Mesothelial cell of epicardium (in vitro differentiated cells): ENCODE measurements around the gene PIM2. TPM values are rescaled to one million over a fixed set of nuclear protein-coding genes. Genes with fewer than 3 reads are reported as not detected.

ENCODE experiments used
- DNase-seq, 2 experiments: peaks; one replicate each; pipeline ENCODE4 v3.0.0; 2021; ENCODE audit warnings: low spot score in 2 of 2; ENCODE audit not compliant: unreplicated experiment in 2 of 2
- H3K27ac Mint-ChIP-seq: 2 replicates; pipeline ENCODE4 v1.8.0; 2021; ENCODE audit warnings: mixed read lengths
- H3K27me3 Mint-ChIP-seq: 2 replicates; pipeline ENCODE4 v1.8.0; 2021; ENCODE audit warnings: low read depth, mixed read lengths
- H3K36me3 Mint-ChIP-seq: 2 replicates; pipeline ENCODE4 v1.8.0; 2021; ENCODE audit warnings: mixed read lengths
- H3K4me1 Mint-ChIP-seq: 2 replicates; pipeline ENCODE4 v1.8.0; 2021; ENCODE audit warnings: mixed read lengths
- H3K4me3 Mint-ChIP-seq: 2 replicates; pipeline ENCODE4 v1.8.0; 2021; ENCODE audit warnings: mild to moderate bottlenecking, moderate library complexity, mixed read lengths
- H3K9me3 Mint-ChIP-seq: 2 replicates; pipeline ENCODE4 v1.8.0; 2021; ENCODE audit warnings: mixed read lengths
- CTCF ChIP-seq: fragments of 200-600 bp; sonication (generic); IDR thresholded peaks from one replicate; pipeline ENCODE4 v1.5.0; 2021; ENCODE audit warnings: antibody characterized with exemption; ENCODE audit not compliant: unreplicated experiment
- total RNA-seq: library from RNA; stranded (reverse); gene quantifications from 3 replicates; pipeline ENCODE4 v1.2.1, GENCODE V29; 2021

PIM2 gene
- total RNA-seq, 1 donor from 2014 or later = 10.3 TPM

GRCh38 chrX:48897157-48897624 is 21.6 kb downstream of the PIM2 start:
- peak overlapping the region; percentile 79 for H3K4me3 Mint-ChIP-seq
- no peaks in the 10 kb centered on the region for H3K9me3 Mint-ChIP-seq
- peaks cover 15% of the 10 kb centered on the region for H3K36me3 Mint-ChIP-seq
- no peak for TF ChIP-seq CTCF
- peak; percentile 61 to 74 for DNase-seq
- H3K4me1 Mint-ChIP-seq = peaks cover 18% of the 10 kb centered on the region
- H3K27ac Mint-ChIP-seq = peak overlapping the region; percentile 98
- no peaks in the 10 kb centered on the region for H3K27me3 Mint-ChIP-seq

- peak overlapping the region; percentile 79 for H3K4me3 Mint-ChIP-seq
- no peak for DNase-seq
- peak overlapping the region; percentile 98 for H3K27ac Mint-ChIP-seq
- no peak for TF ChIP-seq CTCF
- peaks cover 10% of the 10 kb centered on the region for H3K36me3 Mint-ChIP-seq
- H3K27me3 Mint-ChIP-seq = no peaks in the 10 kb centered on the region
- peaks cover 21% of the 10 kb centered on the region for H3K4me1 Mint-ChIP-seq
- H3K9me3 Mint-ChIP-seq = no peaks in the 10 kb centered on the region
Observed at GRCh38 chrX:48896611-48897011, 22.2 kb downstream of the PIM2 start.

- Mint-ChIP-seq H3K27me3 (no peaks in the 10 kb centered on the region), H3K27ac (no peak overlapping the region), H3K4me3 (peak overlapping the region; percentile 20)
Observed at GRCh38 chrX:48894891-48895290, 23.9 kb downstream of the PIM2 start.

GRCh38 chrX:48893556-48894348 is 25.1 kb downstream of the PIM2 start:
- no peak for DNase-seq
- H3K36me3 Mint-ChIP-seq = peaks cover 8% of the 10 kb centered on the region
- no peaks in the 10 kb centered on the region for H3K27me3 Mint-ChIP-seq
- H3K27ac Mint-ChIP-seq = no peak overlapping the region
- peaks cover 4% of the 10 kb centered on the region for H3K9me3 Mint-ChIP-seq
- peaks cover 28% of the 10 kb centered on the region for H3K4me1 Mint-ChIP-seq
- H3K4me3 Mint-ChIP-seq = no peak overlapping the region
- no peak for TF ChIP-seq CTCF

More at GRCh38 chrX:48894891-48895290, 23.9 kb downstream of the PIM2 start:
- no peak for DNase-seq
- no peaks in the 10 kb centered on the region for H3K9me3 Mint-ChIP-seq
- no peak for TF ChIP-seq CTCF
- peaks cover 6% of the 10 kb centered on the region for H3K36me3 Mint-ChIP-seq
- peaks cover 28% of the 10 kb centered on the region for H3K4me1 Mint-ChIP-seq

GRCh38 chrX:48892896-48893295 is 25.9 kb downstream of the PIM2 start:
- no peak overlapping the region for H3K4me3 Mint-ChIP-seq
- H3K9me3 Mint-ChIP-seq = peaks cover 4% of the 10 kb centered on the region
- no peak for DNase-seq
- H3K4me1 Mint-ChIP-seq = peaks cover 23% of the 10 kb centered on the region
- no peak for TF ChIP-seq CTCF
- no peak overlapping the region for H3K27ac Mint-ChIP-seq
- H3K36me3 Mint-ChIP-seq = peaks cover 8% of the 10 kb centered on the region
- H3K27me3 Mint-ChIP-seq = no peaks in the 10 kb centered on the region
